SH-SY5Y (cell line): ENCODE results near the gene ARTN.

Experiments
- GATA2 ChIP-seq: IDR thresholded peaks from 2 replicates; pipeline ENCODE4 v1.6.1; 2011; ENCODE audit warnings: mild to moderate bottlenecking, low read depth, low read length
- GATA3 ChIP-seq: IDR thresholded peaks from 2 replicates; pipeline ENCODE4 v1.6.1; 2011; ENCODE audit warnings: low read depth, mild to moderate bottlenecking, low read length, moderate library complexity

ARTN gene

DNA sequence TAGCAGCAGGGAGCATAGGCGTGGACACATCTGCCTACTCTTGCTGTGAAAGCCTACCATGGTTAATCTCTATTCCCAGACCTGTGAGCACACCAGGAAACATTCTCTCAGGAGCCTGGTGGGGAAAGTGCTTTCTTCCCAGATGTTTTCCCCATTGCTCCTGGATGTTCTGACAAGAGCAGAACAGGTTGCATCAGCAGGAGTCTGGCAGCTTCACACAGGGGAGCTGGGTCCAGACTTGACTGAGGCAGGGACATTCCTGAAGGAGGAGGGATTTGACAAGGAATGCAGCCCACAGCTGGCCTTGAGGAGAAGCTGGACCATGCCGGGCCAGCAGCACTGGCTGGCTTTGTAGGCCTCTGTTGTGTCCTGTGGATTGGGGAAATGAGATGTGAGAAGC, 21.0 kb upstream of the ARTN start:
- TF ChIP-seq GATA3, result no peak
- no peak for TF ChIP-seq GATA2

DNA sequence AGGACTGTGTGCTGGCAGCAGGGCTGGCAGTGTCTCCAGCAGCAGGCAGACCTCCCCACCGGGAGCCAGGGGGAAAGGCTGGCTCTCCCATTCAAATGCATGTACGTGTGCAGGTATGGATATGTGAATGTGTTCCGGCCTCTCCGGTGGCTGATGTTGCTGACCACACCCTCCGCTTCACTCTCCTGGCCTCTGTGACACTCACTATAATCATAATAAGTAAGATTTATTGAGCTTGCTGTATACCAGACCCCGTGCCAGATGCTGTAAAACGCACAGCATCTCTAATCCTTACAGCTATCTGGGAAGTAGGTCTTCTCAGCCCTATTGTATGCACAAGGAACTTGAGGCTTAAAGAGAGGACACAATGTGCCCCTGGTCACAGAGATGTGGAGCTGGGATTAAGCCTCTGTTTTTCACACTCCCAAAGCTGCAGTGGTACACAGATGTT, 20.5 kb upstream of the ARTN start:
- TF ChIP-seq GATA2, result peak; percentile 33; the same call in 1 of the 2 replicates
- no peak for TF ChIP-seq GATA3

GRCh38 chr1:43913666-43914360, 19.8 kb upstream of the ARTN start:
- TF ChIP-seq GATA2 (no peak), GATA3 (no peak)

- TF ChIP-seq GATA2, result no peak
- no peak for TF ChIP-seq GATA3
These were observed 18.8 kb upstream of the ARTN start for GRCh38 chr1:43914576-43915525.

- TF ChIP-seq GATA3 (no peak), GATA2 (no peak)
These were observed 13.7 kb upstream of the ARTN start for GRCh38 chr1:43919906-43920305.

DNA sequence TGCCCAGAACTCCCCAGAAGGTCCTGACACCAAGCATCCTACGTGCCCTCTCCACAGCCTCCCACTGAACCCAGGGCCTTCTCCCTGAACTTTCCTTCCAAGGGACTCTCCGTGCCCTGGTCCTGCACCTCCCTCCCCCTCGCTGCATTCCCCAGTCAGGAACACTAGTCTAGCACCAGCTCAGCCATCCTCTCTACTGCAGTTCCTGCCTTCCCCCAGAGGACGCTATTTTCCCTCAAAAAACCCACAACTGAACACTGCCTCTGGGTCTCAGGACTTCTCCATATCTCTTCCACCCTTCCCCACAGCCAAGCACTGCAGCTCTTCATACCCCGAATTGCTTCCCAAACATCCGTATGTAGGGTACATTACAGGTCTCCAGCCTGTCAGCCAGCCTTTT, 12.6 kb upstream of the ARTN start:
- TF ChIP-seq GATA2 (no peak), GATA3 (no peak)

DNA sequence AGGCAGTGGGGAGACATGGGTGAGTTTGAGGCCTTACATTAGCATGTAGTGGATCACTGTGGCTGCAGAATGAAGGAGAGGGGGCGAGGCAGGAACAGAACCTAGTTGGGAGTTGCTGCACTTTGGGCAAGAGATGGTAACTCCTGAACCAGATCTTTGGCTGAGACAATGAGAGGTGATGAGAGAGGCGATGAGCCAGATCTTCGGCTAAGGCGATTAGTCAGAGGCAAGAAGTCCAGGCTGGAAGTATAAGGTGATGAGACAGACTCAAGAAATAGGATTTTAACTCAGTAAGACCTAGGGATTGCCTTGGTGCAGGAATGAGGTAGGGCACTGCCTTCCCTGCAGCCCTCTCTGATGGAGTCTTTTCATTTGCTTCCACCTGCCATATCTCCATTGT, 9.1 kb upstream of the ARTN start:
- TF ChIP-seq GATA3 (no peak), GATA2 (no peak)

DNA sequence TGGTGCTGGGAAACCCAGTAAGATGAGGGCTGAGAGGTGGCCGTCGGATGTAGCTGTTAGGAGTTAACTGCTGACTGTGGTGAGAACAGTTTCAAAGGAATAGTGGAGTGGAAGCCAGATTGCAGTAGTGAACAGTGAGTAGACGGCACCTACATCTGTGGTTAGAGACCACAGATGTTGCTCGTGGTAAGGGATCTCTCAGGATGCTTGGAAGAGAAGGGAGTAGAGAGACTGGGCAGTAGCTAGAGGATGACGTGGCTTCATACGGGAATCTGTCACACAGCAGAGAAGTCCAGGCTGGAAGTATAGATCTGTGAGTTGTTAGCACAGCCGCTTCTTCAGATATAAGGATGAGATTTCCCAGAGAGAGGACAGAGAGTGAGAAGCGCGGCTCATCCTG, 7.8 kb upstream of the ARTN start:
- TF ChIP-seq GATA3, result no peak
- no peak for TF ChIP-seq GATA2

- no peak for TF ChIP-seq GATA2
- no peak for TF ChIP-seq GATA3
These were observed 3.2 kb upstream of the ARTN start for GRCh38 chr1:43930168-43930948.

GRCh38 chr1:43930949-43931275, 2.7 kb upstream of the ARTN start:
- TF ChIP-seq GATA2, result no peak
- TF ChIP-seq GATA3, result no peak

DNA sequence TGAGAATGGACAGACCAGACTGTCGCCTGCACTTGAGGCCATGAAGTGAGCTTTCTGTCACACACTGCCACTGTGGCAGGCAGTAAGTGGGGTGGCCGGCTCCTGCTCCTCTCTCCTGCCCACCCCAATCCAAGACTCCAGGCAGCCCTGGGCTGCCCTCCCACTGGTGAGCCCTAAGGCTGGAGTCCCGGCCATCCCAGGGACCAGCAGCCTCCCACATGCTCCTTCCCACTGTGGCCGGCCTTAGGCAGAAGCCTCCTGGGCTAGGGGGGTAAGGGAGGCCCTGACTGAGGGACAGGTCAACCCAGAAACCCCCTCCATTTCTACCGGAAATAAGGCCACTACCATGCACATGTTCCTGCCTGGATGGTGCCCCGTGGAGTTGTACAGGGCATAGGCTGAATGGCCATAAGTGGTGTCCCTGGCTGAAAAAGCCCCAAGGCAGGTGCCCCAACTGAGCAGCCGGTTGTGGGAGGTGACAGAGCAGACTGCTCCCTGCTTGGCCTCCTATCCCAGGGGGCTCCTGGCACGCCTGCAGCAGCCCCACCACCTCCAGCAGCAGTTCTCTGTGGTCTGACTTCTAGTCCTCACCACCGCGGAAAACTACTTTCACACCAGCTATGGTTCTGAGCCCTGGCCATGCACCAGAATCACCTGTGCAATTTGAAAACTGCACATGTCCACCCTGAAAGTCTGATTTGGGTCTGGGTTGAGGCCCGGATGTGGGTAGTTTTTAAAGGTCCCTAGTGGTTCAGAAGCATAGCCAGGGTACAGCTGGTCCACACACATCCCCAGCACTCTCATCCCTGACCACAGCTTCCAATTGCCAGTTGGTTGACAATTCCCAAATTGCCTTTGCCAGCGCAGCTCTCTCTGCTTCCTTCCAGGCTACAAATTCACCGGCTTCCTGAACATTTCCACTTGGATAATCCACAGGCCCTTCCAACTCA, 1.6 kb upstream of the ARTN start:
- TF ChIP-seq GATA3, result no peak
- TF ChIP-seq GATA2, result no peak

DNA sequence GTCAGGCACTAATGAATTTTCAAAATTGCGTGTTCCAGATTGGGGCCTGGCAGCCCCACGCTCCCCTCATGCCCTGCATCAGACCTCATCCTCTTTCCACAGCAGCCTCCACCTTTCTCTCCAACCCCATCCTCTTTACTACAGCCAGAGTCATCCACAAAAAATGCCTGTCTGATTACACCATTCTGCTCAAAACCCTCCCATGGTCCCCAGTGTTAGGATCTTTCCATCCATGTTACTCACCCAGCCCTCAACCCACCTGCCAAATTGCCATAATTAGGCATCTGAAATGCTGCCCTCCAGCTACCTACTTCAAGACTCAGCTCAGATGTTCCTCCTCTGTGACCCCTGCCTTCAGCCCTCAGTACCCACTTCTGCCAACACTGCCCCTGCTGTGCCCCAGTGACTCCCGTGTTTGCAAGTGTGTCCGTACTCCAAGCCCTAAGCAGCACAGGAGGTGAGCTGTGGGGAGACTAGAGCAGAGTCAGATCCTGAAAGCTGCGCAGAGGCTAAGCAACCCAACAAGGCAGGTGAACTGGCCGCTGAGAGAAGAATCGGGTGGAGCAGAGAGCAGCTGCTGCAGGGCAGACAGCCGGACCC, 715 bp upstream of the ARTN start:
- TF ChIP-seq GATA2 (no peak), GATA3 (no peak)
